Chondrocyte (in vitro differentiated cells): ENCODE data around the gene TMEM8B. TPM values are rescaled to one million over a fixed set of nuclear protein-coding genes. Genes with fewer than 3 reads are reported as not detected.

Experiments
- DNase-seq: peaks from one replicate; pipeline ENCODE4 v3.0.0; 2021; ENCODE audit warnings: mixed read lengths, low spot score
- H3K27ac Mint-ChIP-seq: one replicate; pipeline ENCODE4 v1.8.0; 2021; ENCODE audit warnings: mild to moderate bottlenecking, moderate library complexity, mixed read lengths; ENCODE audit not compliant: unreplicated experiment
- H3K27me3 Mint-ChIP-seq: 2 replicates; pipeline ENCODE4 v1.8.0; 2021; ENCODE audit warnings: low read depth, mixed read lengths
- H3K36me3 Mint-ChIP-seq: 2 replicates; pipeline ENCODE4 v1.8.0; 2021; ENCODE audit warnings: low read depth, mixed read lengths
- H3K4me1 Mint-ChIP-seq: 2 replicates; pipeline ENCODE4 v1.8.0; 2021; ENCODE audit warnings: low read depth, mild to moderate bottlenecking, mixed read lengths
- H3K4me3 Mint-ChIP-seq: one replicate; pipeline ENCODE4 v1.8.0; 2021; ENCODE audit warnings: mild to moderate bottlenecking, moderate library complexity, mixed read lengths; ENCODE audit not compliant: unreplicated experiment
- H3K9me3 Mint-ChIP-seq: 2 replicates; pipeline ENCODE4 v1.8.0; 2021; ENCODE audit warnings: low read depth, mixed read lengths
- CTCF ChIP-seq: fragments of 200-600 bp; sonication (generic); IDR thresholded peaks from 2 replicates; pipeline ENCODE4 v1.5.0; 2021; ENCODE audit warnings: antibody characterized with exemption, mild to moderate bottlenecking, moderate library complexity
- total RNA-seq: library from RNA; stranded (reverse); gene quantifications from 3 replicates; pipeline ENCODE4 v1.2.1, GENCODE V29; 2021

The TMEM8B gene
- total RNA-seq, 1 donor from 2014 or later: 18.2 TPM

- DNase-seq: no peak
These were observed 702 bp downstream of the TMEM8B start for GRCh38 chr9:35829764-35830096.

GRCh38 chr9:35831040-35831439, 2.0 kb downstream of the TMEM8B start:
- TF ChIP-seq CTCF: no peak
- Mint-ChIP-seq H3K4me1 (peaks cover 46% of the 10 kb centered on the region), H3K9me3 (no peaks in the 10 kb centered on the region), H3K27ac (no peak overlapping the region), H3K4me3 (no peak overlapping the region), H3K27me3 (no peaks in the 10 kb centered on the region), H3K36me3 (no peaks in the 10 kb centered on the region)
- peak; percentile 30 for DNase-seq

More at GRCh38 chr9:35829764-35830096, 702 bp downstream of the TMEM8B start:
- Mint-ChIP-seq H3K4me3 (peak overlapping the region; percentile 81), H3K4me1 (peaks cover 47% of the 10 kb centered on the region), H3K27me3 (no peaks in the 10 kb centered on the region), H3K9me3 (no peaks in the 10 kb centered on the region), H3K27ac (peak overlapping the region; percentile 88), H3K36me3 (no peaks in the 10 kb centered on the region)
- TF ChIP-seq CTCF: no peak

- H3K27ac Mint-ChIP-seq: no peak overlapping the region
- peaks cover 4% of the 10 kb centered on the region for H3K36me3 Mint-ChIP-seq
- DNase-seq: peak; percentile 25
- H3K27me3 Mint-ChIP-seq: no peaks in the 10 kb centered on the region
- no peak for TF ChIP-seq CTCF
- H3K4me1 Mint-ChIP-seq: peaks cover 39% of the 10 kb centered on the region
- H3K4me3 Mint-ChIP-seq: no peak overlapping the region
- no peaks in the 10 kb centered on the region for H3K9me3 Mint-ChIP-seq
These were observed 3.8 kb downstream of the TMEM8B start for GRCh38 chr9:35832814-35833213.

- Mint-ChIP-seq H3K36me3 (peaks cover 7% of the 10 kb centered on the region), H3K4me1 (peaks cover 29% of the 10 kb centered on the region), H3K9me3 (no peaks in the 10 kb centered on the region), H3K27me3 (no peaks in the 10 kb centered on the region), H3K4me3 (no peak overlapping the region), H3K27ac (no peak overlapping the region)
- peak; percentile 60 for DNase-seq
- TF ChIP-seq CTCF: no peak
These were observed 5.5 kb downstream of the TMEM8B start for GRCh38 chr9:35834260-35835215.

GRCh38 chr9:35835216-35835632, 6.2 kb downstream of the TMEM8B start:
- Mint-ChIP-seq H3K4me3 (no peak overlapping the region), H3K36me3 (peaks cover 9% of the 10 kb centered on the region), H3K27ac (no peak overlapping the region), H3K27me3 (no peaks in the 10 kb centered on the region), H3K9me3 (no peaks in the 10 kb centered on the region), H3K4me1 (peaks cover 22% of the 10 kb centered on the region)
- peak; percentile 77 for DNase-seq
- peak; percentile 54 for TF ChIP-seq CTCF
